Mesenchymal stem cell (in vitro differentiated cells and primary cell): ENCODE results near the gene THAP6.
"Not testable (repeated sequence)": the region's sequence is repeated elsewhere in the genome, so short reads cannot be mapped to it uniquely, and the experiment has no call there.

Source experiments
- DNase-seq: peaks from one replicate; pipeline ENCODE4 v3.0.0-alpha.2; 2013
- H2AFZ ChIP-seq: one replicate; pipeline ENCODE4 v1.6.1; 2013; ENCODE audit warnings: low read depth, mild to moderate bottlenecking, control low read depth, inconsistent platforms, low read length, moderate library complexity
- H2AK5ac ChIP-seq: 2 replicates; pipeline ENCODE4 v1.6.1; 2013; ENCODE audit warnings: low read length, moderate library complexity, mild to moderate bottlenecking, inconsistent platforms; ENCODE audit not compliant: severe bottlenecking
- H2BK120ac ChIP-seq: one replicate; pipeline ENCODE4 v1.6.1; 2013; ENCODE audit warnings: low read depth, mild to moderate bottlenecking, inconsistent platforms, low read length, moderate library complexity
- H2BK12ac ChIP-seq, 2 experiments: one replicate each; pipeline ENCODE4 v1.6.1; 2013; ENCODE audit warnings: inconsistent platforms in 2 of 2, low read length in 2 of 2, mild to moderate bottlenecking in 2 of 2, moderate library complexity in 2 of 2, control low read depth in 1 of 2
- H2BK15ac ChIP-seq: one replicate; pipeline ENCODE4 v1.6.1; 2013; ENCODE audit warnings: mild to moderate bottlenecking, low read depth, inconsistent platforms; ENCODE audit not compliant: poor library complexity, severe bottlenecking
- H2BK5ac ChIP-seq: 2 replicates; pipeline ENCODE4 v1.6.1; 2013; ENCODE audit warnings: low read depth, mild to moderate bottlenecking, low read length, control low read depth, inconsistent platforms; ENCODE audit not compliant: poor library complexity, severe bottlenecking
- H3K14ac ChIP-seq, 2 experiments: one replicate each; pipeline ENCODE4 v1.6.1; 2013; ENCODE audit warnings: inconsistent platforms in 2 of 2, low read length in 2 of 2, control low read depth in 1 of 2, mild to moderate bottlenecking in 1 of 2, moderate library complexity in 1 of 2
- H3K18ac ChIP-seq, 2 experiments: one replicate each; pipeline ENCODE4 v1.6.1; 2013; ENCODE audit warnings: inconsistent platforms in 2 of 2, low read length in 2 of 2, control low read depth in 1 of 2, low read depth in 1 of 2, mild to moderate bottlenecking in 1 of 2
- H3K23ac ChIP-seq, 2 experiments: one replicate each; pipeline ENCODE4 v1.6.1; 2013; ENCODE audit warnings: inconsistent platforms in 2 of 2, low read length in 2 of 2, mild to moderate bottlenecking in 2 of 2, moderate library complexity in 2 of 2, control low read depth in 1 of 2
- H3K27ac ChIP-seq: 2 replicates; pipeline ENCODE4 v1.5.1; 2013; ENCODE audit warnings: mild to moderate bottlenecking, moderate library complexity, low read length, control low read depth, inconsistent platforms; ENCODE audit not compliant: poor library complexity, severe bottlenecking
- H3K27me3 ChIP-seq, 2 experiments: 2 replicates each; pipeline versions ENCODE4 v1.6.1 to v1.7.0; 2013; ENCODE audit warnings: low read length in 2 of 2, mild to moderate bottlenecking in 2 of 2, moderate library complexity in 2 of 2, control low read depth in 1 of 2, inconsistent platforms in 1 of 2; ENCODE audit not compliant: control insufficient read depth in 1 of 2, insufficient read depth in 1 of 2
- H3K36me3 ChIP-seq, 2 experiments: 2 replicates each; pipeline versions ENCODE4 v1.6.1 to v1.7.0; 2013; ENCODE audit warnings: low read length in 2 of 2, control low read depth in 1 of 2, inconsistent platforms in 1 of 2, low read depth in 1 of 2, mild to moderate bottlenecking in 1 of 2; ENCODE audit not compliant: insufficient read depth in 2 of 2, control insufficient read depth in 1 of 2
- H3K4ac ChIP-seq, 2 experiments: one replicate each; pipeline ENCODE4 v1.6.1; 2013; ENCODE audit warnings: inconsistent platforms in 2 of 2, low read length in 2 of 2, mild to moderate bottlenecking in 2 of 2, moderate library complexity in 2 of 2, control low read depth in 1 of 2, low read depth in 1 of 2
- H3K4me1 ChIP-seq: 2 replicates; pipeline ENCODE4 v1.6.1; 2013; ENCODE audit warnings: low read depth, low read length, control low read depth; ENCODE audit not compliant: control insufficient read depth, insufficient read depth
- H3K4me2 ChIP-seq: 2 replicates; pipeline ENCODE4 v1.6.1; 2013; ENCODE audit warnings: low read length, mild to moderate bottlenecking, inconsistent platforms; ENCODE audit not compliant: poor library complexity, severe bottlenecking
- H3K4me3 ChIP-seq, 2 experiments: 2 replicates each; pipeline versions ENCODE4 v1.5.1 to v1.7.0; 2013; ENCODE audit warnings: low read length in 2 of 2, mild to moderate bottlenecking in 2 of 2, control low read depth in 1 of 2, low read depth in 1 of 2; ENCODE audit not compliant: insufficient read depth in 1 of 2
- H3K79me1 ChIP-seq: replicated peaks from 2 replicates; pipeline ENCODE4 v1.6.1; 2013; ENCODE audit warnings: mild to moderate bottlenecking, control low read depth, low read length, inconsistent platforms; ENCODE audit not compliant: poor library complexity, severe bottlenecking
- H3K9ac ChIP-seq: 2 replicates; pipeline ENCODE4 v1.7.0; 2013; ENCODE audit warnings: mild to moderate bottlenecking, low read length, moderate library complexity
- H3K9me3 ChIP-seq: 2 replicates; pipeline ENCODE4 v1.7.0; 2013; ENCODE audit warnings: mild to moderate bottlenecking, low read length; ENCODE audit not compliant: control insufficient read depth
- H4K8ac ChIP-seq: one replicate; pipeline ENCODE4 v1.6.1; 2013; ENCODE audit warnings: inconsistent platforms, mild to moderate bottlenecking, low read length, moderate library complexity
- H4K91ac ChIP-seq: one replicate; pipeline ENCODE4 v1.6.1; 2013; ENCODE audit warnings: mild to moderate bottlenecking, low read length, inconsistent platforms
- WGBS: methylation state at CpG from one replicate; pipeline ENCODE4 v1.1.7; 2013; ENCODE audit warnings: mixed read lengths; 5-methylcytosine and 5-hydroxymethylcytosine counted together

The THAP6 gene

GRCh38 chr4:75530556-75531322 is 16.5 kb downstream of the THAP6 start:
- no peak overlapping the region for H3K9ac ChIP-seq
- no peaks in the 10 kb centered on the region for H3K27me3 ChIP-seq
- peaks cover 15% of the 10 kb centered on the region for H3K9me3 ChIP-seq
- no peak overlapping the region for H2AK5ac ChIP-seq
- H2BK5ac ChIP-seq, result no peak overlapping the region
- H3K23ac ChIP-seq, result no peak overlapping the region
- no peak for DNase-seq
- no peak overlapping the region for H3K14ac ChIP-seq
- H3K79me1 ChIP-seq, result peaks cover 8% of the 10 kb centered on the region
- H2BK12ac ChIP-seq, result no peak overlapping the region
- H4K8ac ChIP-seq, result no peak overlapping the region
- no peak overlapping the region for H3K27ac ChIP-seq
- H3K4me2 ChIP-seq, result no peak overlapping the region
- peaks cover 1% of the 10 kb centered on the region for H3K4me1 ChIP-seq
- H2BK120ac ChIP-seq, result no peak overlapping the region
- peaks cover 10 to 71% of the 10 kb centered on the region in 2 experiments for H3K36me3 ChIP-seq
- H3K4ac ChIP-seq, result no peak overlapping the region
- 96% methylated on average over 2 of the region's 2 CpGs for WGBS
- no peak overlapping the region for H2BK15ac ChIP-seq
- no peak overlapping the region for H3K4me3 ChIP-seq
- H4K91ac ChIP-seq, result no peak overlapping the region
- no peak overlapping the region for H3K18ac ChIP-seq
- H2AFZ ChIP-seq, result no peak overlapping the region

- not testable (repeated sequence) for H4K8ac ChIP-seq, H3K14ac ChIP-seq, H3K4ac ChIP-seq, H3K27ac ChIP-seq, H2BK15ac ChIP-seq, H2AK5ac ChIP-seq, H3K9ac ChIP-seq, H3K18ac ChIP-seq, H2AFZ ChIP-seq, DNase-seq, H3K79me1 ChIP-seq, H3K23ac ChIP-seq, H3K4me1 ChIP-seq, H4K91ac ChIP-seq, H3K4me2 ChIP-seq, H2BK5ac ChIP-seq, H3K4me3 ChIP-seq, H3K27me3 ChIP-seq, H2BK12ac ChIP-seq, H2BK120ac ChIP-seq
- H3K36me3 ChIP-seq, result peaks cover 7 to 62% of the 10 kb centered on the region in 2 experiments
- 98% methylated on average over 7 of the region's 7 CpGs for WGBS
- peaks cover 16% of the 10 kb centered on the region for H3K9me3 ChIP-seq
Observed at GRCh38 chr4:75531536-75532143, 17.4 kb downstream of the THAP6 start.

- not testable (repeated sequence) for H3K4ac ChIP-seq, H2BK5ac ChIP-seq, H3K79me1 ChIP-seq, H3K9ac ChIP-seq, H3K14ac ChIP-seq, H3K27me3 ChIP-seq, H3K23ac ChIP-seq, H3K27ac ChIP-seq, DNase-seq, H3K4me3 ChIP-seq, H3K4me1 ChIP-seq, H4K8ac ChIP-seq, H4K91ac ChIP-seq, H3K18ac ChIP-seq, H2BK15ac ChIP-seq, H2BK120ac ChIP-seq, H3K4me2 ChIP-seq, H2BK12ac ChIP-seq, H2AFZ ChIP-seq, H2AK5ac ChIP-seq
- Histone ChIP-seq H3K36me3 (peaks cover 7 to 44% of the 10 kb centered on the region in 2 experiments), H3K9me3 (peaks cover 16% of the 10 kb centered on the region)
- WGBS, result over 99% methylated on average over 4 of the region's 4 CpGs
Observed at GRCh38 chr4:75533339-75533887, 19.1 kb downstream of the THAP6 start.

- not testable (repeated sequence) for H3K4me3 ChIP-seq, H2AFZ ChIP-seq, H3K27ac ChIP-seq, DNase-seq, H3K23ac ChIP-seq, H3K79me1 ChIP-seq, H3K18ac ChIP-seq, H4K8ac ChIP-seq, H2BK15ac ChIP-seq, H3K4ac ChIP-seq, H2BK120ac ChIP-seq, H3K27me3 ChIP-seq, H3K4me2 ChIP-seq, H3K14ac ChIP-seq, H2AK5ac ChIP-seq, H2BK12ac ChIP-seq, H2BK5ac ChIP-seq, H3K4me1 ChIP-seq, H4K91ac ChIP-seq, H3K9ac ChIP-seq
- H3K36me3 ChIP-seq, result peaks cover 7 to 44% of the 10 kb centered on the region in 2 experiments
- H3K9me3 ChIP-seq, result peaks cover 16% of the 10 kb centered on the region
Observed at GRCh38 chr4:75533926-75534325, 19.7 kb downstream of the THAP6 start.
